Liver (tissue), 9 donors: Measurements from ENCODE around the gene PTPN6. TPM values are rescaled to one million over a fixed set of nuclear protein-coding genes. Genes with fewer than 3 reads are reported as not detected.

Experiments
- DNase-seq: peaks from one replicate; pipeline ENCODE4 v3.0.0-alpha.2; 2017; ENCODE audit warnings: low spot score
- H3K27ac ChIP-seq, 2 donors: one replicate each; pipeline ENCODE4 v1.7.0; 2013; ENCODE audit warnings: inconsistent platforms in 2 of 2, low read length in 2 of 2, control low read depth in 1 of 2, low read depth in 1 of 2, mild to moderate bottlenecking in 1 of 2
- H3K27me3 ChIP-seq, 4 donors: one replicate each; pipeline versions ENCODE4 v1.6.1 to v1.7.0; 2013; ENCODE audit warnings: low read length in 3 of 4, inconsistent platforms in 1 of 4, mild to moderate bottlenecking in 1 of 4, moderate library complexity in 1 of 4; ENCODE audit not compliant: control insufficient read depth in 4 of 4, insufficient read depth in 4 of 4
- H3K36me3 ChIP-seq, 4 donors: one replicate each; pipeline versions ENCODE4 v1.6.1 to v1.7.0; 2013; ENCODE audit warnings: low read length in 3 of 4, mild to moderate bottlenecking in 3 of 4, low read depth in 1 of 4, moderate library complexity in 1 of 4; ENCODE audit not compliant: control insufficient read depth in 4 of 4, insufficient read depth in 3 of 4
- H3K4me1 ChIP-seq, 4 donors: one replicate each; pipeline versions ENCODE4 v1.6.1 to v1.7.0; 2013; ENCODE audit warnings: low read length in 3 of 4, mild to moderate bottlenecking in 3 of 4, moderate library complexity in 1 of 4; ENCODE audit not compliant: control insufficient read depth in 4 of 4, insufficient read depth in 4 of 4
- H3K4me3 ChIP-seq, 3 donors: one replicate each; pipeline versions ENCODE4 v1.6.1 to v1.7.0; 2013; ENCODE audit warnings: low read length in 3 of 3, control low read depth in 1 of 3, low read depth in 1 of 3, mild to moderate bottlenecking in 1 of 3
- H3K9ac ChIP-seq, 2 donors: one replicate each; pipeline ENCODE4 v1.7.0; 2013; ENCODE audit warnings: low read length in 2 of 2, mild to moderate bottlenecking in 2 of 2, moderate library complexity in 2 of 2, control low read depth in 1 of 2, low read depth in 1 of 2
- H3K9me3 ChIP-seq, 4 donors: one replicate each; pipeline versions ENCODE4 v1.6.1 to v1.7.0; 2013; ENCODE audit warnings: low read length in 3 of 4; ENCODE audit not compliant: control insufficient read depth in 4 of 4
- ATF3 ChIP-seq: IDR thresholded peaks from 2 replicates; pipeline ENCODE4 v1.6.1; 2016; ENCODE audit warnings: antibody characterized with exemption
- CTCF ChIP-seq: fragments of 150-350 bp; IDR thresholded peaks from 2 replicates; pipeline ENCODE4 v1.5.1; 2017; ENCODE audit warnings: improper control_type of control experiment, low read depth, low read length; ENCODE audit not compliant: missing input control
- EGR1 ChIP-seq, 2 donors: IDR thresholded peaks; 2 replicates each; pipeline ENCODE4 v1.6.1; 2016 to 2018; ENCODE audit warnings: antibody characterized with exemption in 2 of 2, low read depth in 2 of 2
- FOXA1 ChIP-seq: IDR thresholded peaks from 2 replicates; pipeline ENCODE4 v1.6.1; 2016; ENCODE audit warnings: antibody characterized with exemption
- FOXA2 ChIP-seq: IDR thresholded peaks from 2 replicates; pipeline ENCODE4 v1.6.1; 2016; ENCODE audit warnings: antibody characterized with exemption
- GABPA ChIP-seq, 2 donors: IDR thresholded peaks in 1 of 2; conservative IDR thresholded peaks in 1 of 2; 2 replicates each; pipeline ENCODE4 v1.6.1; 2016; ENCODE audit warnings: antibody characterized with exemption in 2 of 2, mild to moderate bottlenecking in 1 of 2, moderate library complexity in 1 of 2
- HNF4A ChIP-seq, 2 donors: conservative IDR thresholded peaks; 2 replicates each; pipeline ENCODE4 v1.6.1; 2016; ENCODE audit warnings: antibody characterized with exemption in 2 of 2, mild to moderate bottlenecking in 2 of 2
- HNF4G ChIP-seq: IDR thresholded peaks from 2 replicates; pipeline ENCODE4 v1.6.1; 2016; ENCODE audit warnings: antibody characterized with exemption
- JUND ChIP-seq, 2 donors: IDR thresholded peaks; 2 replicates each; pipeline ENCODE4 v1.6.1; 2016; ENCODE audit warnings: antibody characterized with exemption in 2 of 2
- MAX ChIP-seq: IDR thresholded peaks from 2 replicates; pipeline ENCODE4 v1.6.1; 2016; ENCODE audit warnings: antibody characterized with exemption
- NR2F2 ChIP-seq: IDR thresholded peaks from 2 replicates; pipeline ENCODE4 v1.6.1; 2016; ENCODE audit warnings: antibody characterized with exemption
- RAD21 ChIP-seq, 2 donors: IDR thresholded peaks; 2 replicates each; pipeline ENCODE4 v1.6.1; 2016; ENCODE audit warnings: antibody characterized with exemption in 2 of 2, mild to moderate bottlenecking in 2 of 2
- REST ChIP-seq: IDR thresholded peaks from 2 replicates; pipeline ENCODE4 v1.6.1; 2016; ENCODE audit warnings: antibody characterized with exemption, mild to moderate bottlenecking
- RXRA ChIP-seq, 2 donors: IDR thresholded peaks; 2 replicates each; pipeline ENCODE4 v1.6.1; 2017 to 2018; ENCODE audit warnings: antibody characterized with exemption in 2 of 2, mild to moderate bottlenecking in 1 of 2
- SP1 ChIP-seq: IDR thresholded peaks from 2 replicates; pipeline ENCODE4 v1.6.1; 2018; ENCODE audit warnings: antibody characterized with exemption, mild to moderate bottlenecking
- TAF1 ChIP-seq: conservative IDR thresholded peaks from 2 replicates; pipeline ENCODE4 v1.6.1; 2016; ENCODE audit warnings: antibody characterized with exemption, mild to moderate bottlenecking
- YY1 ChIP-seq: IDR thresholded peaks from 2 replicates; pipeline ENCODE4 v1.6.1; 2016; ENCODE audit warnings: antibody characterized with exemption, mild to moderate bottlenecking
- ZBTB33 ChIP-seq: IDR thresholded peaks from 2 replicates; pipeline ENCODE4 v1.6.1; 2016; ENCODE audit warnings: antibody characterized with exemption
- WGBS: extraction: QIAGEN DNeasy Blood & Tissue Kit; methylation state at CpG from one replicate; pipeline ENCODE4 v1.1.7; 2013; 5-methylcytosine and 5-hydroxymethylcytosine counted together
- polyA plus RNA-seq, 2 donors: library from polyadenylated mRNA; stranded (reverse) in 1 of 2; unstranded in 1 of 2; fragments of 200-250 nt in 1 of 2; fragments of >200 nt in 1 of 2; fragmentation: Nextera tagmentation in 1 of 2; extraction: Ambion mirVana in 1 of 2; gene quantifications; one replicate each; pipeline versions ENCODE4 v1.2.1 to v1.2.3, GENCODE V29; 2013 to 2015
- total RNA-seq, 2 donors: library from RNA; depleted of rRNA; stranded (reverse); fragments of >200 nt; gene quantifications; one replicate each; pipeline ENCODE4 v1.2.3, GENCODE V29; 2014
- donor health status: healthy.
- donor health status: healthy.
- donor health status: healthy.
- donor health status: healthy.
- donor health status: healthy.

The PTPN6 gene
- total and polyA plus RNA-seq, 4 donors = 15.2 to 41.0 (median 19.6) TPM

- DNase-seq = no peak
- no peak overlapping the region for H3K27ac ChIP-seq
- no peak overlapping the region for H3K9ac ChIP-seq
- peaks cover 0 to 24% (median 9%) of the 10 kb centered on the region in 4 donors for H3K36me3 ChIP-seq
- H3K27me3 ChIP-seq = no peaks in the 10 kb centered on the region
- peaks cover 0 to 6% (median 1%) of the 10 kb centered on the region in 4 donors for H3K4me1 ChIP-seq
- no peak overlapping the region for H3K4me3 ChIP-seq
- 68% methylated on average over 2 of the region's 2 CpGs for WGBS
- TF ChIP-seq MAX = no peak
- no peak for TF ChIP-seq RAD21 (IDR thresholded peaks at IDR 0.05)
- no peak for TF ChIP-seq YY1
- TF ChIP-seq CTCF = no peak
- TF ChIP-seq RXRA (IDR thresholded peaks at IDR 0.05) = no peak
- no peak for TF ChIP-seq FOXA1
- TF ChIP-seq HNF4G = no peak
- TF ChIP-seq NR2F2 = no peak
- no peak for TF ChIP-seq HNF4A (conservative IDR thresholded peaks at IDR 0.05)
- no peak for TF ChIP-seq REST
- TF ChIP-seq TAF1 = no peak
- no peak for TF ChIP-seq ZBTB33
- TF ChIP-seq FOXA2 = no peak
- no peak for TF ChIP-seq ATF3
- no peak for TF ChIP-seq GABPA (IDR thresholded peaks at IDR 0.05 in 1 of 2, conservative IDR thresholded peaks at IDR 0.05 in 1 of 2)
- TF ChIP-seq EGR1 (IDR thresholded peaks at IDR 0.05; ENCODE audit: low read depth in 2 of 2) = no peak
- no peak for TF ChIP-seq JUND (IDR thresholded peaks at IDR 0.05)
- TF ChIP-seq SP1 = no peak
- no peaks in the 10 kb centered on the region for H3K9me3 ChIP-seq
Measured at GRCh38 chr12:6996040-6996441, 44.9 kb downstream of the PTPN6 start.
